Mesenchymal stem cell (in vitro differentiated cells and primary cell): ENCODE measurements around the gene PAPPA2.

ENCODE experiments used
- DNase-seq: peaks from one replicate; pipeline ENCODE4 v3.0.0-alpha.2; 2013
- H2AFZ ChIP-seq: one replicate; pipeline ENCODE4 v1.6.1; 2013; ENCODE audit warnings: low read depth, mild to moderate bottlenecking, control low read depth, inconsistent platforms, low read length, moderate library complexity
- H2AK5ac ChIP-seq: 2 replicates; pipeline ENCODE4 v1.6.1; 2013; ENCODE audit warnings: low read length, moderate library complexity, mild to moderate bottlenecking, inconsistent platforms; ENCODE audit not compliant: severe bottlenecking
- H2BK120ac ChIP-seq: one replicate; pipeline ENCODE4 v1.6.1; 2013; ENCODE audit warnings: low read depth, mild to moderate bottlenecking, inconsistent platforms, low read length, moderate library complexity
- H2BK12ac ChIP-seq, 2 experiments: one replicate each; pipeline ENCODE4 v1.6.1; 2013; ENCODE audit warnings: inconsistent platforms in 2 of 2, low read length in 2 of 2, mild to moderate bottlenecking in 2 of 2, moderate library complexity in 2 of 2, control low read depth in 1 of 2
- H2BK15ac ChIP-seq: one replicate; pipeline ENCODE4 v1.6.1; 2013; ENCODE audit warnings: mild to moderate bottlenecking, low read depth, inconsistent platforms; ENCODE audit not compliant: poor library complexity, severe bottlenecking
- H2BK5ac ChIP-seq: 2 replicates; pipeline ENCODE4 v1.6.1; 2013; ENCODE audit warnings: low read depth, mild to moderate bottlenecking, low read length, control low read depth, inconsistent platforms; ENCODE audit not compliant: poor library complexity, severe bottlenecking
- H3K14ac ChIP-seq, 2 experiments: one replicate each; pipeline ENCODE4 v1.6.1; 2013; ENCODE audit warnings: inconsistent platforms in 2 of 2, low read length in 2 of 2, control low read depth in 1 of 2, mild to moderate bottlenecking in 1 of 2, moderate library complexity in 1 of 2
- H3K18ac ChIP-seq, 2 experiments: one replicate each; pipeline ENCODE4 v1.6.1; 2013; ENCODE audit warnings: inconsistent platforms in 2 of 2, low read length in 2 of 2, control low read depth in 1 of 2, low read depth in 1 of 2, mild to moderate bottlenecking in 1 of 2
- H3K23ac ChIP-seq, 2 experiments: one replicate each; pipeline ENCODE4 v1.6.1; 2013; ENCODE audit warnings: inconsistent platforms in 2 of 2, low read length in 2 of 2, mild to moderate bottlenecking in 2 of 2, moderate library complexity in 2 of 2, control low read depth in 1 of 2
- H3K27ac ChIP-seq: 2 replicates; pipeline ENCODE4 v1.5.1; 2013; ENCODE audit warnings: mild to moderate bottlenecking, moderate library complexity, low read length, control low read depth, inconsistent platforms; ENCODE audit not compliant: poor library complexity, severe bottlenecking
- H3K27me3 ChIP-seq, 2 experiments: 2 replicates each; pipeline versions ENCODE4 v1.6.1 to v1.7.0; 2013; ENCODE audit warnings: low read length in 2 of 2, mild to moderate bottlenecking in 2 of 2, moderate library complexity in 2 of 2, control low read depth in 1 of 2, inconsistent platforms in 1 of 2; ENCODE audit not compliant: control insufficient read depth in 1 of 2, insufficient read depth in 1 of 2
- H3K36me3 ChIP-seq, 2 experiments: 2 replicates each; pipeline versions ENCODE4 v1.6.1 to v1.7.0; 2013; ENCODE audit warnings: low read length in 2 of 2, control low read depth in 1 of 2, inconsistent platforms in 1 of 2, low read depth in 1 of 2, mild to moderate bottlenecking in 1 of 2; ENCODE audit not compliant: insufficient read depth in 2 of 2, control insufficient read depth in 1 of 2
- H3K4ac ChIP-seq, 2 experiments: one replicate each; pipeline ENCODE4 v1.6.1; 2013; ENCODE audit warnings: inconsistent platforms in 2 of 2, low read length in 2 of 2, mild to moderate bottlenecking in 2 of 2, moderate library complexity in 2 of 2, control low read depth in 1 of 2, low read depth in 1 of 2
- H3K4me1 ChIP-seq: 2 replicates; pipeline ENCODE4 v1.6.1; 2013; ENCODE audit warnings: low read depth, low read length, control low read depth; ENCODE audit not compliant: control insufficient read depth, insufficient read depth
- H3K4me2 ChIP-seq: 2 replicates; pipeline ENCODE4 v1.6.1; 2013; ENCODE audit warnings: low read length, mild to moderate bottlenecking, inconsistent platforms; ENCODE audit not compliant: poor library complexity, severe bottlenecking
- H3K4me3 ChIP-seq, 2 experiments: 2 replicates each; pipeline versions ENCODE4 v1.5.1 to v1.7.0; 2013; ENCODE audit warnings: low read length in 2 of 2, mild to moderate bottlenecking in 2 of 2, control low read depth in 1 of 2, low read depth in 1 of 2; ENCODE audit not compliant: insufficient read depth in 1 of 2
- H3K79me1 ChIP-seq: replicated peaks from 2 replicates; pipeline ENCODE4 v1.6.1; 2013; ENCODE audit warnings: mild to moderate bottlenecking, control low read depth, low read length, inconsistent platforms; ENCODE audit not compliant: poor library complexity, severe bottlenecking
- H3K9ac ChIP-seq: 2 replicates; pipeline ENCODE4 v1.7.0; 2013; ENCODE audit warnings: mild to moderate bottlenecking, low read length, moderate library complexity
- H3K9me3 ChIP-seq: 2 replicates; pipeline ENCODE4 v1.7.0; 2013; ENCODE audit warnings: mild to moderate bottlenecking, low read length; ENCODE audit not compliant: control insufficient read depth
- H4K8ac ChIP-seq: one replicate; pipeline ENCODE4 v1.6.1; 2013; ENCODE audit warnings: inconsistent platforms, mild to moderate bottlenecking, low read length, moderate library complexity
- H4K91ac ChIP-seq: one replicate; pipeline ENCODE4 v1.6.1; 2013; ENCODE audit warnings: mild to moderate bottlenecking, low read length, inconsistent platforms
- WGBS: methylation state at CpG from one replicate; pipeline ENCODE4 v1.1.7; 2013; ENCODE audit warnings: mixed read lengths; 5-methylcytosine and 5-hydroxymethylcytosine counted together

The PAPPA2 gene

GRCh38 chr1:176619261-176619660 is 156.3 kb downstream of the PAPPA2 start:
- H3K14ac ChIP-seq = no peak overlapping the region

GRCh38 chr1:176625365-176625764 is 162.4 kb downstream of the PAPPA2 start:
- Histone ChIP-seq H3K14ac (no peak overlapping the region), H3K27ac (no peak overlapping the region)

More at GRCh38 chr1:176619261-176619660, 156.3 kb downstream of the PAPPA2 start:
- H3K36me3 ChIP-seq = no peaks in the 10 kb centered on the region
- no peak for DNase-seq
- 60% methylated on average over 1 of the region's 1 CpG for WGBS
- no peaks in the 10 kb centered on the region for H3K27me3 ChIP-seq
- H3K79me1 ChIP-seq = no peaks in the 10 kb centered on the region
- no peak overlapping the region for H4K8ac ChIP-seq
- H3K9ac ChIP-seq = no peak overlapping the region
- no peak overlapping the region for H3K4me3 ChIP-seq
- H3K4ac ChIP-seq = no peak overlapping the region
- H2BK15ac ChIP-seq = no peak overlapping the region
- H4K91ac ChIP-seq = no peak overlapping the region
- H3K4me2 ChIP-seq = no peak overlapping the region
- no peak overlapping the region for H2BK120ac ChIP-seq
- no peak overlapping the region for H3K18ac ChIP-seq
- no peak overlapping the region for H2AFZ ChIP-seq
- no peak overlapping the region for H2AK5ac ChIP-seq
- H2BK12ac ChIP-seq = no peak overlapping the region
- no peak overlapping the region for H3K27ac ChIP-seq
- H3K23ac ChIP-seq = no peak overlapping the region
- H2BK5ac ChIP-seq = no peak overlapping the region
- H3K9me3 ChIP-seq = no peaks in the 10 kb centered on the region
- H3K4me1 ChIP-seq = no peaks in the 10 kb centered on the region

GRCh38 chr1:176626572-176627061 is 163.6 kb downstream of the PAPPA2 start:
- Histone ChIP-seq H3K9me3 (no peaks in the 10 kb centered on the region), H3K27ac (no peak overlapping the region), H3K4me1 (no peaks in the 10 kb centered on the region), H2BK12ac (no peak overlapping the region), H2AFZ (no peak overlapping the region), H3K18ac (no peak overlapping the region), H4K8ac (no peak overlapping the region), H2BK120ac (no peak overlapping the region), H2AK5ac (no peak overlapping the region), H2BK5ac (no peak overlapping the region), H3K36me3 (no peaks in the 10 kb centered on the region), H4K91ac (no peak overlapping the region), H2BK15ac (no peak overlapping the region), H3K14ac (no peak overlapping the region), H3K4me2 (no peak overlapping the region), H3K9ac (no peak overlapping the region), H3K4ac (no peak overlapping the region), H3K4me3 (no peak overlapping the region), H3K79me1 (no peaks in the 10 kb centered on the region), H3K23ac (no peak overlapping the region), H3K27me3 (no peaks in the 10 kb centered on the region)
- WGBS = 85% methylated on average over 4 of the region's 4 CpGs
- no peak for DNase-seq

More at GRCh38 chr1:176625365-176625764, 162.4 kb downstream of the PAPPA2 start:
- H3K9ac ChIP-seq = no peak overlapping the region
- no peaks in the 10 kb centered on the region for H3K9me3 ChIP-seq
- 70% methylated on average over 3 of the region's 3 CpGs for WGBS
- no peak overlapping the region for H2AFZ ChIP-seq
- H3K4me3 ChIP-seq = no peak overlapping the region
- H3K23ac ChIP-seq = no peak overlapping the region
- H3K27me3 ChIP-seq = no peaks in the 10 kb centered on the region
- no peak overlapping the region for H2BK5ac ChIP-seq
- DNase-seq = no peak
- H3K18ac ChIP-seq = no peak overlapping the region
- H3K79me1 ChIP-seq = no peaks in the 10 kb centered on the region
- H2BK15ac ChIP-seq = no peak overlapping the region
- no peak overlapping the region for H3K4ac ChIP-seq
- H2AK5ac ChIP-seq = no peak overlapping the region
- no peak overlapping the region for H2BK120ac ChIP-seq
- no peak overlapping the region for H3K4me2 ChIP-seq
- no peaks in the 10 kb centered on the region for H3K4me1 ChIP-seq
- no peak overlapping the region for H2BK12ac ChIP-seq
- no peaks in the 10 kb centered on the region for H3K36me3 ChIP-seq
- no peak overlapping the region for H4K91ac ChIP-seq
- no peak overlapping the region for H4K8ac ChIP-seq

- Histone ChIP-seq H2BK5ac (no peak overlapping the region), H3K9me3 (no peaks in the 10 kb centered on the region), H3K14ac (no peak overlapping the region), H3K27ac (no peak overlapping the region), H4K8ac (no peak overlapping the region), H3K36me3 (no peaks in the 10 kb centered on the region), H4K91ac (no peak overlapping the region), H3K4ac (no peak overlapping the region), H3K18ac (no peak overlapping the region), H3K27me3 (no peaks in the 10 kb centered on the region), H2BK12ac (no peak overlapping the region), H3K4me1 (no peaks in the 10 kb centered on the region), H2BK120ac (no peak overlapping the region), H3K4me3 (no peak overlapping the region), H2BK15ac (no peak overlapping the region), H3K9ac (no peak overlapping the region), H2AK5ac (no peak overlapping the region), H3K4me2 (no peak overlapping the region), H3K79me1 (no peaks in the 10 kb centered on the region), H2AFZ (no peak overlapping the region), H3K23ac (no peak overlapping the region)
- 43% methylated on average over 1 of the region's 2 CpGs for WGBS
- DNase-seq = no peak
Observed at GRCh38 chr1:176628775-176629174, 165.8 kb downstream of the PAPPA2 start.
